CD4-positive, alpha-beta T cell treated with Interferon alpha-2 for 1 hour (primary cell): ENCODE data around the gene AGAP1.

Experiments used
- DNase-seq, 2 donors: peaks; one replicate each; pipeline ENCODE4 v3.0.0-alpha.2; 2020 to 2022

AGAP1 gene

GRCh38 chr2:235859651-235860050 lies 365.8 kb downstream of the AGAP1 start:
- no peak for DNase-seq

- no peak for DNase-seq
Measured at GRCh38 chr2:235860111-235860510, 366.3 kb downstream of the AGAP1 start.

GRCh38 chr2:235860871-235861270 lies 367.0 kb downstream of the AGAP1 start:
- no peak for DNase-seq

GRCh38 chr2:235861383-235861782 lies 367.5 kb downstream of the AGAP1 start:
- DNase-seq = no peak

GRCh38 chr2:235863414-235863813 lies 369.6 kb downstream of the AGAP1 start:
- no peak for DNase-seq

GRCh38 chr2:235864302-235864701 lies 370.5 kb downstream of the AGAP1 start:
- DNase-seq = no peak

GRCh38 chr2:235864733-235865515 lies 371.1 kb downstream of the AGAP1 start:
- DNase-seq = no peak

GRCh38 chr2:235866373-235866772 lies 372.5 kb downstream of the AGAP1 start:
- no peak for DNase-seq

GRCh38 chr2:235868224-235868623 lies 374.4 kb downstream of the AGAP1 start:
- no peak for DNase-seq

GRCh38 chr2:235868645-235869044 lies 374.8 kb downstream of the AGAP1 start:
- DNase-seq = no peak

GRCh38 chr2:235870515-235870914 lies 376.7 kb downstream of the AGAP1 start:
- no peak for DNase-seq

- DNase-seq = no peak
Measured at GRCh38 chr2:235876099-235876679, 382.3 kb downstream of the AGAP1 start.

GRCh38 chr2:235877275-235877802 lies 383.5 kb downstream of the AGAP1 start:
- DNase-seq = no peak

- no peak for DNase-seq
Measured at GRCh38 chr2:235879116-235879515, 385.3 kb downstream of the AGAP1 start.

- no peak for DNase-seq
Measured at GRCh38 chr2:235883675-235884074, 389.8 kb downstream of the AGAP1 start.

GRCh38 chr2:235889302-235889630 lies 395.4 kb downstream of the AGAP1 start:
- DNase-seq = no peak

- DNase-seq = no peak
Measured at GRCh38 chr2:235893129-235893698, 399.4 kb downstream of the AGAP1 start.

GRCh38 chr2:235894839-235895238 lies 401.0 kb downstream of the AGAP1 start:
- no peak for DNase-seq

GRCh38 chr2:235896061-235896460 lies 402.2 kb downstream of the AGAP1 start:
- no peak for DNase-seq

- DNase-seq = no peak
Measured at GRCh38 chr2:235897992-235898391, 404.1 kb downstream of the AGAP1 start.

- DNase-seq = no peak
Measured at GRCh38 chr2:235898766-235899165, 404.9 kb downstream of the AGAP1 start.

- no peak for DNase-seq
Measured at GRCh38 chr2:235900631-235901030, 406.8 kb downstream of the AGAP1 start.

GRCh38 chr2:235901243-235901642 lies 407.4 kb downstream of the AGAP1 start:
- no peak for DNase-seq
